Measurements from ENCODE around the gene TUBB2B. TPM values are rescaled to one million over a fixed set of nuclear protein-coding genes. Genes with fewer than 3 reads are reported as not detected.

Gene TUBB2B
- total and polyA plus RNA-seq, 9 of the 15 experiments (the other 6 are each of a cell fraction or from before 2014, with no cell fraction given), result 0.11 to 9.7 (median 4.6) TPM

DNA sequence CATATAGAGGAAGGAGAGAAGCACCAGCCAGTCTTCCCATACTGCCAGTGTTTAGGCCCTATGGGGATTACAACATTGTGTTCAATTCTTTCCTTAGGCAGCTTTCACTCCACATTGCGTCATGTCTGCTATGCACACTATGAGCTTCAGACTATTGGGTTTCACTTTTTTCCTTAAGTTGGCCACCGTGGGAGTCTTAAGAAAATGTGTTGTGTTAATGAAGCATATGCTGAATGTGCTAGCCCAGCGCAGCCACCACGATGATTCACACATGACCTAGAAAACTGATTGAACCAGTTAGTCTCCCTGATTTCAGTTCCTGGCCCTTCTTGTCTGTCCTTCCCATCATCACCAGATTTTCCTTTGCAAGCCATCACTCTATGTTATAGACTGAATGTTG, 21.5 kb downstream of the TUBB2B start (continued):
- peak; percentile 65; the same call in 1 of the 2 replicates for TF ChIP-seq CEBPG (CRISPR knock-in tag; IDR thresholded peaks at IDR 0.05)
- TF ChIP-seq CEBPG (tag; conservative IDR thresholded peaks at IDR 0.05 in 1 of 2, IDR thresholded peaks at IDR 0.05 in 1 of 2), result peak in 1 of 2 experiments; percentile 65; a peak in 2 of 4 replicates

DNA sequence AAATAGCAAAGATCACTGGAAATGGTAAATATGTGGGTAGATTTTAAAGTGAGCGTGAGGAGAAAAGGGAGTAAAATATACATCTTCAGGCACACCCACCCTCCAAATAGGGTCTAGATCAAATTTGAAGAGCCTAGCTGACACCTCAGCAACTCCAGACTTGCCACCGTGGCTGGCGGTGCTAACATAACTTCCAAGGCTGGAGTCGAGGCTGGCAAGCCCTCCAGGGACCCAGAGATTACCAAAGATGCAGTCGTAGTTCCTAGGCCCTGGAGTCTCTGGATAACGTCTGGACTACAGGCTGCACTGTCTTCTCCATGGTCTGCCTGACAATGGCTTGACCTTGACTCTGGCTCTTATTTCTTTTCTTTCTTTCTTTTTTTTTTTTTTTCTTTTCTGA, 22.5 kb downstream of the TUBB2B start:
- DNase-seq (ENCODE audit: extremely low read depth in 1 of 4, low spot score in 3 of 4), result no peak

More for the DNA sequence above, 22.5 kb downstream of the TUBB2B start:
- intact Hi-C loops (cut with micrococcal nuclease), result loop anchor here (5.0 kb wide), 2 partner anchors 47 to 138 kb away; partner anchors contain the start of gene RIPK1
- Histone ChIP-seq H3K9ac (ENCODE audit: insufficient read depth in 1 of 2, low read depth in 2 of 2, low read length in 2 of 2) (no peak overlapping the region), H3K4me1 (replicated peaks in 1 of 2; ENCODE audit: control insufficient read depth in 2 of 2, insufficient read depth in 2 of 2, low read length in 2 of 2) (peaks cover 28 to 32% of the 10 kb centered on the region in 2 experiments), H3K27me3 (ENCODE audit: control insufficient read depth in 2 of 2, insufficient read depth in 2 of 2, low read length in 2 of 2) (no peaks in the 10 kb centered on the region), H3K4me3 (no peak overlapping the region), H3K9me3 (replicated peaks; ENCODE audit: control insufficient read depth, insufficient read depth, low read depth, low read length) (peaks cover 4% of the 10 kb centered on the region; the same call in 1 of the 2 replicates), H3K36me3 (ENCODE audit: control insufficient read depth, insufficient read depth, low read length) (no peaks in the 10 kb centered on the region), H3K27ac (ENCODE audit: extremely low read depth, low read depth, low read length) (no peak overlapping the region), H3K4me2 (ENCODE audit: insufficient read depth, low read length) (no peak overlapping the region), H4K20me1 (replicated peaks; ENCODE audit: control insufficient read depth, insufficient read depth, low read length) (no peaks in the 10 kb centered on the region), H3K79me2 (ENCODE audit: control insufficient read depth, insufficient read depth, low read length) (no peaks in the 10 kb centered on the region), H2AFZ (ENCODE audit: low read depth, low read length) (no peak overlapping the region), H3K9me1 (ENCODE audit: control insufficient read depth, insufficient read depth, low read length) (no peaks in the 10 kb centered on the region)
- TF ChIP-seq ZFP1 (CRISPR knock-in tag; IDR thresholded peaks at IDR 0.05) (no peak), ZNF184 (CRISPR knock-in tag; IDR thresholded peaks at IDR 0.05) (no peak), L3MBTL2 (IDR thresholded peaks at IDR 0.05) (no peak), EP400 (IDR thresholded peaks at IDR 0.05) (no peak), HLTF (IDR thresholded peaks at IDR 0.05) (no peak)
- TF ChIP-seq, protein P1, sequence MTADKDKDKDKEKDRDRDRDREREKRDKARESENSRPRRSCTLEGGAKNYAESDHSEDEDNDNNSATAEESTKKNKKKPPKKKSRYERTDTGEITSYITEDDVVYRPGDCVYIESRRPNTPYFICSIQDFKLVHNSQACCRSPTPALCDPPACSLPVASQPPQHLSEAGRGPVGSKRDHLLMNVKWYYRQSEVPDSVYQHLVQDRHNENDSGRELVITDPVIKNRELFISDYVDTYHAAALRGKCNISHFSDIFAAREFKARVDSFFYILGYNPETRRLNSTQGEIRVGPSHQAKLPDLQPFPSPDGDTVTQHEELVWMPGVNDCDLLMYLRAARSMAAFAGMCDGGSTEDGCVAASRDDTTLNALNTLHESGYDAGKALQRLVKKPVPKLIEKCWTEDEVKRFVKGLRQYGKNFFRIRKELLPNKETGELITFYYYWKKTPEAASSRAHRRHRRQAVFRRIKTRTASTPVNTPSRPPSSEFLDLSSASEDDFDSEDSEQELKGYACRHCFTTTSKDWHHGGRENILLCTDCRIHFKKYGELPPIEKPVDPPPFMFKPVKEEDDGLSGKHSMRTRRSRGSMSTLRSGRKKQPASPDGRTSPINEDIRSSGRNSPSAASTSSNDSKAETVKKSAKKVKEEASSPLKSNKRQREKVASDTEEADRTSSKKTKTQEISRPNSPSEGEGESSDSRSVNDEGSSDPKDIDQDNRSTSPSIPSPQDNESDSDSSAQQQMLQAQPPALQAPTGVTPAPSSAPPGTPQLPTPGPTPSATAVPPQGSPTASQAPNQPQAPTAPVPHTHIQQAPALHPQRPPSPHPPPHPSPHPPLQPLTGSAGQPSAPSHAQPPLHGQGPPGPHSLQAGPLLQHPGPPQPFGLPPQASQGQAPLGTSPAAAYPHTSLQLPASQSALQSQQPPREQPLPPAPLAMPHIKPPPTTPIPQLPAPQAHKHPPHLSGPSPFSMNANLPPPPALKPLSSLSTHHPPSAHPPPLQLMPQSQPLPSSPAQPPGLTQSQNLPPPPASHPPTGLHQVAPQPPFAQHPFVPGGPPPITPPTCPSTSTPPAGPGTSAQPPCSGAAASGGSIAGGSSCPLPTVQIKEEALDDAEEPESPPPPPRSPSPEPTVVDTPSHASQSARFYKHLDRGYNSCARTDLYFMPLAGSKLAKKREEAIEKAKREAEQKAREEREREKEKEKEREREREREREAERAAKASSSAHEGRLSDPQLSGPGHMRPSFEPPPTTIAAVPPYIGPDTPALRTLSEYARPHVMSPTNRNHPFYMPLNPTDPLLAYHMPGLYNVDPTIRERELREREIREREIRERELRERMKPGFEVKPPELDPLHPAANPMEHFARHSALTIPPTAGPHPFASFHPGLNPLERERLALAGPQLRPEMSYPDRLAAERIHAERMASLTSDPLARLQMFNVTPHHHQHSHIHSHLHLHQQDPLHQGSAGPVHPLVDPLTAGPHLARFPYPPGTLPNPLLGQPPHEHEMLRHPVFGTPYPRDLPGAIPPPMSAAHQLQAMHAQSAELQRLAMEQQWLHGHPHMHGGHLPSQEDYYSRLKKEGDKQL (CRISPR knock-in tag; IDR thresholded peaks at IDR 0.05; ENCODE audit: borderline replicate concordance), result no peak
- TF ChIP-seq, protein P2, sequence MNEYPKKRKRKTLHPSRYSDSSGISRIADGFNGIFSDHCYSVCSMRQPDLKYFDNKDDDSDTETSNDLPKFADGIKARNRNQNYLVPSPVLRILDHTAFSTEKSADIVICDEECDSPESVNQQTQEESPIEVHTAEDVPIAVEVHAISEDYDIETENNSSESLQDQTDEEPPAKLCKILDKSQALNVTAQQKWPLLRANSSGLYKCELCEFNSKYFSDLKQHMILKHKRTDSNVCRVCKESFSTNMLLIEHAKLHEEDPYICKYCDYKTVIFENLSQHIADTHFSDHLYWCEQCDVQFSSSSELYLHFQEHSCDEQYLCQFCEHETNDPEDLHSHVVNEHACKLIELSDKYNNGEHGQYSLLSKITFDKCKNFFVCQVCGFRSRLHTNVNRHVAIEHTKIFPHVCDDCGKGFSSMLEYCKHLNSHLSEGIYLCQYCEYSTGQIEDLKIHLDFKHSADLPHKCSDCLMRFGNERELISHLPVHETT (CRISPR knock-in tag; conservative IDR thresholded peaks at IDR 0.05 in 1 of 2, IDR thresholded peaks at IDR 0.05 in 1 of 2), result no peak
- in situ Hi-C loops (cut with MboI), result no loop called here
- BruUV-seq (replicated peaks), result no TSS peak
- ATAC-seq (no peak), FAIRE-seq (no peak)
- CTCF ChIA-PET (ENCODE audit: low intra/inter-chr PET ratio), result no interaction called here
- WGBS (ENCODE audit: insufficient coverage, low coverage, missing lambda C conversion rate), result 75% methylated on average over 6 of the region's 6 CpGs
- POLR2A ChIA-PET, result no interaction called here
